Activated gamma-delta T cell treated with anti-CD3 and anti-CD28 coated beads, Interleukin-2, amount 50 U/mL, for 16 hours (primary cell): ENCODE results near the gene VARS1.
A peak's percentile ranks its signal among the peaks of the same experiment; 100 is the strongest.
"Not testable (repeated sequence)": the region's sequence is repeated elsewhere in the genome, so short reads cannot be mapped to it uniquely, and the experiment has no call there.

Experiments
- DNase-seq: peaks from one replicate; pipeline ENCODE4 v3.0.0-alpha.2; 2020; ENCODE audit warnings: low read depth

The VARS1 gene

DNA sequence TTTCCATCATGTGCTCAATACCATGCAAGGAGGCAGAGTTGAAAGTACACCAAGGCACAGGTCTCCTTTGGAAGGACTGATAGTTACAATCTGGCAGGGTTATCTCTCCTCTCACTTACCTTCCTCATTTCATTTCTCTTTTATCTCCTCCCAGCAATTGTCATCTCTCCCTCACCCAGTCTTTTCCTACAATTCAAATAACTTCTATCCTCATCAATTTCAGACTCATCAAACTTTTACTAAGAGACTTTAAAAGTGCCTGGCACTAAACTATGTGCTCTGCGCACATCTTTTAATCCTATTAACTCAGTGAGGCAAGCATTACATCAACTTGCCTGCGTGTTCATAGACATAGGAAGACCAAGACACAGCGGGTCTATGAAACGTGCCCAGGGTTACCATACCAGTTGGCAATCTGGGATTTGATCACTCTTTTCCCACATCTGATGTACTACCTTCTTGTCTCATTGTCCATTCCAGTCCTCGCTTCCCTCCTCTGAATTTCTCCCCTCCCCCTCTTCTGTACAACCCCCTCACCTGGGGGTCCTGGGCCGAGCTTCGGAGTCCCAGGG is 1.2 kb downstream of the VARS1 start:
- no peak for DNase-seq

GRCh38 chr6:31793927-31794245 is 1.7 kb downstream of the VARS1 start:
- not testable (repeated sequence) for DNase-seq

- no peak for DNase-seq
Measured at GRCh38 chr6:31792761-31793171, 2.8 kb downstream of the VARS1 start.

- DNase-seq: no peak
Measured at GRCh38 chr6:31792090-31792374, 3.5 kb downstream of the VARS1 start.

DNA sequence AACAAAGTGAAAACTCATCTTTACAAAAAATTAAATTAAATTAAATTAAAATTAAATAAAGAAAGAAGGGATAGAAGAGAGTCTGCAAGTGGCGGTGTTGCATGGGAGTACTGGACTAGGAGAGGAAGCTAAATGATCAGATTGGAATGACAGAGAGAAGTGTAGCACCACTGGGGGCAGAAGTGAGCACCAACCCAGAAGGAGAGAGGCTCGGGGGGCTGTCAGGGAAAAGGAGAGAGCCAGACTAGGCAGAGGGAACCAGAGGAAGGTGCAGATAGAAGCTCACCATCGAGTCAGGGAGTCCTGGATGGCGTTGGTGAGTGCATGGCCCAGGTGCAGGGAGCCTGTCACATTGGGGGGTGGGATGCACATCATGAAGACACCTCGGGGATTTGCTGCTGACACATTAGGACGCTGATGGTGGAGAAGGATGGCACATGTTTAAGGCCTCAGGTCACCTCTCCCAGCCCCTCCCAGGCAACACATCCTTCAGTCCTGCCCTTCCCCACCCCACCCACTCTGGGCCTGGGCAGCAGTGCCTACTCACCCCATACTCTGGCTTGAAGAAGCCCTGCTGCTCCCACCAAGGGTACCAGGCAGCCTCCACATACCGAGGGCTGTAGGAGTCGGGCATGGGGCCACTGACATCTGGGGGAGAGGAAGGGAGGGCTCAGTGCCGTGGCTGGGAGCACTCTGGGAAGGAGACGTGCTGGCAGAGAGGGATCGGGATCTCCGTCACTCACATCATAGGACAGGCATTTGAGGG is 4.0 kb downstream of the VARS1 start:
- no peak for DNase-seq

DNA sequence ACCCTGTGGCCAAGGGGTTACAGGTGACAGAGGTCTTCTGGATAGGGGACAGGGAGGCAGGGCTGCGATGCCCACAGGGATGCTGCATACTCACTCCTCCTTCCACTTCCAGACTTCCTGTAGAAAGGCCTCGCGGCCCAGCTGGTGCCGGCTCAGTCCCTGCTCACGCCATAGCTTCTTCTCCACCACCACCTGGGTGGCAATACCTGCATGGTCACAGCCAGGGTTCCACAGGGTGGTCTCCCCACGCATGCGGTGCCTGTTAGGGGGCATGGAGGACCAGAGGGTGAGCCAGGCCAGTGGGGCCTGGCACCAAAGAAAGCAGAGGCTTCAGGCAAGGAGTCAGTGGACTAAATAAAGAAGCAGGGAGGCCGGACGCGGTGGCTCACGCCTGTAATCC is 10.1 kb downstream of the VARS1 start:
- no peak for DNase-seq

GRCh38 chr6:31784098-31784925 is 11.2 kb downstream of the VARS1 start:
- DNase-seq: no peak

- DNase-seq: no peak
Measured at GRCh38 chr6:31782126-31782855, 13.3 kb downstream of the VARS1 start.

DNA sequence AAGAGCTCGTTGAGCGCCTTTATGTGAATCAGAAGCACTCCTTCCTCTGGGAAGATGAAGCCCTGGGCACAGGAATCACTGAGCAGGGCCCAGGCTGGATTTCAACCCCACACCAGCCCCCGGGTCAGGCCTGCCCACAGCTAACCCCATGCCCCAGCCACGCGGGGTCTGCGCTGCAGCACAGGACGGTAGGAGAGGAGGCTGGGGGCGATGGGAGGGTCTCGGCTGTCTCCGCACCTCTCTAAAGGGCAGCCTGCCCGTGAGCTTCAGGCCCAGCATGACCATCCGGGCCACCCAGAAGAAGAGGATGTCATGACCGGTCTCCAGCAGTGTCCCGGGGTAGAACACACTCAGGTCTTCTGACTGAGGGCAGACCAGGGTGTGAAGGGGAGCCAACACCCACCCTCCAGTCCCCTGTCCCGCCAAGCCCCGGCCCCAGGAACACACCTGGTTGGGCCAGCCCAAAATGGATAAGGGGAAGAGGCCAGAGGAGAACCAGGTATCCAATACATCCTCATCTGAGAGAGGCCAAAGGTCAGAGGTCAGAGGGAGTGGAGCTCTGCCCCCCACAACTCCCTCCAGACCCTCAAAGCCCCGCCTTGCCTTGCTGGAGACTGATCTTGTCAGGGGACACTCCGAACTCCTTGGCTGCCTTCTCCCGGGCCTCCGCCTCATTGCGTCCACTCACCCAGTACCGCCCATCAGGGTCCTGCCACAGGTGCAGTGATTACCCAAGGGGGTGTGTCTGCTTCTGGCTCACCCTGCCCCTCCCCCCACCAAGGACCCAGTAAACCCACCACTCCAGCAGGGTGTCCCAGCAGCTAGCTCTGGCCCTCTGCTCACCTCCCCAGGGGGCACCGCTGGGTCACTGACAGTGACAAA is 14.1 kb downstream of the VARS1 start:
- DNase-seq: no peak

GRCh38 chr6:31780507-31781243 is 14.9 kb downstream of the VARS1 start:
- DNase-seq: no peak

- no peak for DNase-seq
Measured at GRCh38 chr6:31779908-31780307, 15.6 kb downstream of the VARS1 start.

DNA sequence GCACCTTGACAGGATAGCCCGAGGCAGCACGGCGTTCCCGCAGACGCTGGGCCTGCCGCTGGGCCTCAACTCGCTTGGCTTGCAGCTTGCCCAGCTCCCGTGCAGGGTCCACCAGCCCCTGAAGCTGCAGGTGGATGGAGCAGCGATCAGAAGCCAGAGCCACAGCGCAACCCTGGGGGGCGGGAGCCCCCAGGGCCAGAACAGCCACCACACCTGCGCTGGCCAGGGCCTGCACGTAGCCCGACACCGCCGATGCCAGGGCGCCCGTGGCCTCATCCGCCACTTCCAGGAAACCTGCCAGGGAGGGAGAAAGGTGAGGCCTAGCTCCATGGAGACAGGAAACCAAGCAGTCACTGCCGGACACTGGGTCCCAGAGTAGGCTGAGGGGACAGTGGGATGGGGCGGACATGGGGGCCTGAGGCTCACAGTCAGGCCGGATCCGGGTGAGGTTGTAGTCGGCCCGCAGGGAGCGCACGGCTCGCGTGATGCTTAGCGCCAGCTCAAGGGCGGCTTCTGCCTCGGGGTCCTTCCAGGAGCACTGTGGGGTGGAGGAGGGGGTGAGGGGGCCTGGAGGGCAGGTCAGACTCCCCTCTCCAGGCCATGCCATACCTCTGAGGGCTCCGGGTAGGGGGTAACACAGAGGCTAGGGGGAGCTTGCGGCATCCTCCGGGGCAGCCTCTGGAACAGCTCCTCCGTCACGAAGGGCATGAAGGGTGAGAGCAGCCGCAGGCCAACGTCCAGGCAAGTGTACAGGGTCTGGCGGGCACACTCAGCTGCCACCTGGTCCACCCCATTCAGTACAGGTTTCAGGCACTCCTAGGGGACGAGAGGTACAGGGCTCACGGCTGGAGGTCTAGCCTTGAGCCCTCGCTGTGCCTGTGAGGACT is 16.3 kb downstream of the VARS1 start:
- no peak for DNase-seq

DNA sequence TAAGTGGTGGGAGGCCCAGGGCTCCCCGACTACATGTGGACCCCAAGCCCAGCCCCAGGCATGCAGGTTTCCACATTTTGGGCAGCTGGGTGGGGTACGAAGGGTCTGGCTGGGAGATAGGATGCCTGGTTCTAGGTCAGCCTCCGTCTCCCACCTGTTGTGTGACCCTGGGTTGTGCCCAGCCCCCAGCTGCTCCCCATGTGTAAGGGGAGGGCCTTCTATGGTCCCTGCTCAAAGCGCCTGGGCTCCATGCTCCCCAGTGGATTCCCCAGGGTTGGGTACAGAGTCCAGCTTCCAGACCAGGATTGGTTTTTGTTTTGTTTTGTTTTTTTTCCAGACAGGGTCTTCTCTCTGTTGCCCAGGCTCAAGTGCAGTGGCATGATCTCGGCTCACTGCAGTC is 17.4 kb downstream of the VARS1 start:
- no peak for DNase-seq

- DNase-seq: no peak
Measured at GRCh38 chr6:31777667-31778050, 17.9 kb downstream of the VARS1 start.

GRCh38 chr6:31776989-31777666 is 18.4 kb downstream of the VARS1 start, which contains the start of gene VWA7:
Gene VWA7 (minus strand): TSS chr6:31777328. CDS start chr6:31776779, 549 bp downstream.
- peak; percentile 74 for DNase-seq

DNA sequence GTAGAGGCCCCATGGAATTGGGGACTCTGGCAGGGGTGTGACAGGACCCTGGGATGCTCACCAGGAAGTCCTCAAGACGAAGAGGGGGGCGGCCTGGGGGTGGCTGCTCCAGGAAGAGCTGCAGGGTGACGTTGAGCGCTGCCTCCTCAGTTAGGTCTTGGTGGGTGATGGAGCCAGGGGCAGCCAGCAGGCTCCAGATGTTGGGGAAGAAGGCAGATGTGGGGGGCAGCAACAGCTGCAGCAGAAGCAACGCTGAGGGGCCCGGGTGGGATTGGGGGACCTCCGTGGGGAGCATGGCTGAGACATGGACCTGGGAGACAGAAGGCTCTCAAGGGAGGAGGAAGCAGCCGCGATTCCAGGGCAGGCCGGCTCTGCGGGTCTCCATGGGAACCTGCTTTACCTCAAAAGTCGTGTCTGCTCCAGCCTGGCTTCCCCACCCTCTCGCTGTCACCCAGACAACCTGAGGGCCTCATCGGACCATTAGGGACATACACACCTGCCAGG is 19.0 kb downstream of the VARS1 start:
- DNase-seq: no peak

DNA sequence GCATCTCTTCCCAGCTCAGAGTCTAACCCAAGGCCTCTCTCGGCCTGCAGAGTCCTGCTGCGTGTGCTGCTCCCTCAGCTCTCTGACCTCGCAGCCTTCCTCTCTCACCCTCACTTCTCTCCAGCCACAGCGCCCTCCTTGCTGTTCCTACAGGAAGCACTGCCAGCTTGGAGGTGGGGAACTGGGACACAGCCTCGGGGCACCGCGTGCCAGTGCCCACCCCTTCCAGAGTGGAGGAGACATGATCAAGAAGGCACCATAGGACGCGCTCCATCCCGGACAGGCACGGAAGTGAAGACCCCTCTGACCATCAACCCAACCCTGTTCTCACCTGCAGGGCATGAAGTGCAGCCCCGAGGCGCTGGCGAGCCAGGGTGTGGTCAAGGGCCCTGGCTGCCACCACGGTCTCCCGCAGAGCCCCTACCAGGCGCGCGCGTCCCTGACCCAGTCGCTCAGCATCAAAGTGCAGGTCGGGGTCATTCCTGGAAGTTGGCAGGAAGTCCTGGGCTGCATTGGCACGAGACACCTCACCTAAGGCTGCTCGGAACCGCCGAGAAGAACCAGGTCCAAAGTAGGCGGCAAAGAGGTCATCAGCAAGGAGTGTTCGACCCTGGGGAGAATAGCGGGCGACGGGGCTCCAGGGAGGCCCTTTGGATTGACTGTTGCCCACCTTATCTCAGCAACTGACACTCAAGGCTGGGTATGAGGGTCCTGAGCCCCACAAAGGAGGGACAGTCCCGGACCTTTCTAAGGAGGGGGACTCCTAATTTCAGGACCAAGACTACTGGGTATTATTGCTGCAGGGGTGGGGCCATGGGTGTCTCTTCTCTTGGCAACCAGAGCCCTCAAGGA is 19.7 kb downstream of the VARS1 start:
- no peak for DNase-seq

DNA sequence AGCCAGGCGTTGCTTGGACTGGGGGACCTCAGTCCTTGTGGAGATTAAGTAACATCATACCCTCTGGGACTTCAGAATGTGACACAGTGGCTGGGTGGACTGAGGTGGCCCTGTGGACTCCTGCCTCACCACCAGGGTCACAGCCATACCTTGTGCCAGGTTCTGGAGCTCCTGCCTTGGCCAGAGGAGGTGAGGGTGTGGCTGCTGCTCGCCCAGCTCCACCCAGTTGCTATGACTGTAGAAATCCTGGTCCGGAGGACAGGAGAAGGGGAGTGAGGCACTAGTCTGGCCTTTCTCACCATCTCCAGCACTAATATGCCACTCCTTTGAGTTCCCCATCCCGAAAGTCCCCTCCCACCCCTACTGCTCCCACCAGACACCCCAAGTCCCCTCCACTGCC is 20.4 kb downstream of the VARS1 start:
- DNase-seq: no peak
